Amniotic stem cell (primary cell): ENCODE data around the gene COL15A1.

Experiments used
- DNase-seq: peaks from one replicate; lab custom pipeline; 2025; lab: John Stamatoyannopoulos, UW

The COL15A1 gene

DNA sequence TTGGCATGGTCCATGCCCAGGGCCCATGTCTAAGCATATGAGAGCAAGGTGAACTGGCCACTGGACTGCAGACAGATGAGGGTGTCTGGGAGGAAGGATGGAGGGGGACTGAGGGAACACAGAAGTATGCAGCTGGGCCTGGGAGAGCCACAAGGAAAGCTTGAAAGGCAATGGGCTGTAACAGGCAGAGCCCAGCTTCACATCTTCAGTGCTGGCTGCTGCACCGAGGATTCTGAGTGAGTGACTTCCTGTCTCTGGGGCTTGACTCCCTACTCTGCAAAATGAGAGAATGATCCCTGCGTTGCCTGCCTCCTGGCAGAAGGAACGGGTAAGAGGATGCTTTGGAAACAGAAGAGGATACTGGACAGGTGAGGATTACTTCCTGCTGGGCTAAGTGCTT is 29.0 kb downstream of the COL15A1 start:
- no peak for DNase-seq

DNA sequence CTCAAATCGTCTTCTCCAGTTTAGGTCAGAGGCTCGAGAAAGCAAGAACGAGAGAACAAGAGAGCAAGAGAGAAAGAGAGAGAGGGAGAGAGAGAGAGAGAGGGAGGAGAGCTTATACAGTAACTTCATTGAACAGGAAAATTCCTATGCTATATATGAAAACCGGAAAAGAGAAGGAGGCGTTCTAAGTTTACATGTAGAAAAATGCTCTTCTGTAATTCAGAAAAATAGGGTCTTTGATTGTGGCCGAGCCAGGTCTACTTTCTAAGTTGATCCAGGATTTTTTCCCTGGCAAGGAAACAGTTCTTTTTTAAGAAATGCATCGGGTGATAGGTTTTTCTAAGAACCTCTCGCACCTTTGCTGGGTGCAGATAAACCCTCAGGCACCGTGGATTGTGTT is 29.5 kb downstream of the COL15A1 start:
- no peak for DNase-seq

DNA sequence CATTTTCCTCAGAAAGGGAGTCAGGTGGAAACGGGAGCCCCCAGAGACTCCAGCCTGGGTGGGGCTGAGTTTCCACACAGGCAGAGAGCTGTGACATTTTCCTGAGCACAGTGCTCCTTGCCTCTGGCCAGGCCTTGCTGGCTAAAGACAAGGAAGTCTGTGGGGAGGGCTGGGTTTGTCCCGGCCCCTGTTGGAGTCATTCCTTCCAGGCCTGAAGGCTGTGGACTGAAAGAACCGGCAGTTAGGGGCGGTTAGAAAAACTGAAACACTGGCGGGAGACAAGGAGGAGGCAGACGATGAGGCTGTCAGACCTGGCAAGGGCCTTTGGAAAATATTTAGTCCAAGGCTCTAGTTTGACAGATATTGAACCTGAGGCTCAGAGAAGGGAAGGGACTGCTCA is 29.9 kb downstream of the COL15A1 start:
- no peak for DNase-seq

DNA sequence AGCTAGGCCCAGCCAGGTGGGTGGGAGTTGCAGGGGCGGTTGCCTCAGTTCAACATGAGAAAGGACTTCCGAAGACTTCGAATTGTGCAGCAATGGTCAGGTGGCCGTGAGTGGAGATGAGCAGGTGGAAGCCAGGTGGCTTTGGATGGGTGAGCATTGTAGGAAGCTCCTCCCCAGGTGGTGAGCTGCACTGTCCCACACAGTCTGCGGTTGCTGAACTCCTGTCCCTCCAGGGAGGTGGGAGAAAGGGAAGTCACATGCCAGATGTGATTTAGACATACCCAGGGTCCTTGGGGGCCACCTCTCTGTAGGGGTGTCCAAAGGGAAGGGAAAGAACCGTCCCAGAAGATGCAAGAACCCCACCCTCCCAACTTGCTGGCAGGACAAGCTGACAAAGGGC is 30.4 kb downstream of the COL15A1 start:
- no peak for DNase-seq

DNA sequence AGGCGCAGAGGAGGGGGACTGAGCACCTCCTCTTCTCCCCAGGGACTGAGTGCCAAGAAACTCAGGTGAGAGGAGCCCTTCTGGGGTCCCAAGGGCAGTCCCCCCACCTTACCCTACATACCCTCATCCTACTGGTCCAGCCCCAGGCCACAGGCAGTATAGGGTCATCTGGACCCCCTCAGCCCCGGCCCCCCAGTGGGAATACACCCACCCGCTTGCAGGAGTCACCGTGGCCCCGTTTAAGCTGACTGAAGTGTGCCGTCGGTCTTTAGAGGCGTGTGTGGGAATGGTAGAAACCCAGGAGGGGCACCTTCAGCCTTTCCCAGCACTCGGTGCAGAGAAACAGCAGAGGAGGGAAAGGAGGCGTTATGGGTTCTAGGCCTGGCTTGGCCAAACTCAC is 30.8 kb downstream of the COL15A1 start:
- no peak for DNase-seq

DNA sequence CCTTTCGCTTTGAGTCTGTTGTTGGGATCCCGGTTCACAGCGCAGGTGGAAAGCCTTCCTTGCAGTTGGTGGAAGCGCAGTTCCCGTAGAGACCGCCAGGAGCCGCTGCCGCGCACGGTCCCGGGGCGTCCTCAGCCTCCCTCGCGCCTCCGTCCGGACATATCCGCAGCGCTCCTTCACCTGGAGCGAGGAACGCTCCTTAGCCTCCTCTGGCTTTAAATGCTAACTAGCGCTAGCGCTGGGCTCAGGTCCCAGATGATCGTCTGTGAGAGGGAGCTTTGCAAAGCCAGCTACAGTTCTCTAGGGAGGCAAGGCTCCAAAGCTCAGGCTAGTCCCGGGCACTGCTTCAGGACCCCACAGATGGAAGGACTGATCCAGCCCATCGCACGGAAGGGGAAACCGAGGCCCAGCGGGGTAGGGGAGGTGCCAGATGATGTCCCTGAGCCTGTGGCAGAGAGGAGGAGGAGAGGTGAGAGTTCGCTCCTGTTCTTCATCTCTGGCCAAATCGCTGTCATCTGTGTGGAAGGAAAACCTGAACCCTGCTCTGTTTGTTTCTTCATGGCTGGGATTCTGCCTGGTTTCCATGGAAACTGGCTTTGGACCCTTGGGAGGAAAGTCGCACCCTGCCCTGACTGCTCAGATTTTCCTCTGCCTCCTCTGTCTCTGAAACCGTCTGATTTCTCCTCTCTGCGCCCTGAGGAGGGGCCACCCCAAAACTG is 31.4 kb downstream of the COL15A1 start:
- peak; percentile 29 for DNase-seq

DNA sequence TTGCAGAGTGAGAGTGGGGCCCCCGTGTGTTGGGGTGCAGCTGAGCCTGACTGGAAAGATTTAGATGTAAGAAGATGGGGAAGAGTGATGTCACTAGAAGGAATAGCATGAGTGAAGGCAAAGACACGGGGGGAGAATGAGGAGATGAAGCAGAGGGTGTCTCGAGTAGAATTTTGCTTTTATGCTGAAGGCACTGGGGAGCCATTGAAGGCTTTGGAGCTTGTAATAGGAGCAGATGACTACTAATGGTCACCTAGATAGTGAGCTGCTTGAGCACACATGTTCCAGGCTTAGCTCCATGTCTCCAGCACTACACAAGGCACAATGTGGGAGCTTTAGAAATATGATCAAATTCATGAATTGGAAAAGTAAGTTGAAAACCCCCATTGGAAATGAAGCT is 32.1 kb downstream of the COL15A1 start:
- DNase-seq, result no peak

DNA sequence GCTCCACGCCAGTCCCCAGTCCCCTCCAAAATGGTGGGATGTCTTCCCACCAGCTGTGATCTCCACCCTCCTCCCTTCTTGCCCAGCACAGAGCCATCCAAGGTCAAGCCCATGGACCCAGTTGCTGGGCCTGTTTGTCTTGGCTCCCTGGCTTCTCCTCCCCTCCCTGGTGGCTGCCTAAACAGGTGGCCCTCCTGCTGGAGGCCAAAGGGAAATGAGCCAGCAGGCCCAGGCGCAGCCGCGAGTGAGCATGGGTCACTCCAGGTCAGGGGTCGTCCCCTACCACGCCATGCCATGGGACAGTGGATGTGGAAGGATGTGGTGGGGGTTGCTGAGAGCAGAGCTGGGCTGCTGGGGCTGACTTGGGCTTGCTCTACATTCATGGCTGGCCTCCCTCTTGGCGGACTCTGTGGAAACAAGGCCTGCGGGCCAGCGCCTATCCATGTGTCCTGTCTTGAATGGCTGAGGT is 33.6 kb downstream of the COL15A1 start:
- DNase-seq, result no peak

DNA sequence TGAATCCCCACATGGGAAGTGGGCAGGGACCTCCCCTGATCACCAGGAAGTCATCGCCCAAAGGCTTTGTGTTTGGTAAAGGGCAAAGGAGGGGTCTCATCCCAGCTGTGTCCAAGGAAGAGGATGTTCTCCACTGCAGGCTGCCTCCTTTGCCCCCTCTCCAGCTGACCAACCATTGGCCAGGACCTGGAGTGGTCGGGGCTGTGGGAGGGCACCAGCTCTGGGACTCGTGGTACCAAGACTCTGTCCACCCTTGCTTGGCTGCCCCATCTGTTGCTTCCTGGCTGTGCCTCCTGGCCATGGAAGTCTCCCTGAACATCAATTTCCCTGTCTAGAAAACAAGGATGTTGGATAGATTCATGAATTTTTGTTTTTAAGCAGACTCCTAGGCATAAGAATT is 34.1 kb downstream of the COL15A1 start:
- no peak for DNase-seq

DNA sequence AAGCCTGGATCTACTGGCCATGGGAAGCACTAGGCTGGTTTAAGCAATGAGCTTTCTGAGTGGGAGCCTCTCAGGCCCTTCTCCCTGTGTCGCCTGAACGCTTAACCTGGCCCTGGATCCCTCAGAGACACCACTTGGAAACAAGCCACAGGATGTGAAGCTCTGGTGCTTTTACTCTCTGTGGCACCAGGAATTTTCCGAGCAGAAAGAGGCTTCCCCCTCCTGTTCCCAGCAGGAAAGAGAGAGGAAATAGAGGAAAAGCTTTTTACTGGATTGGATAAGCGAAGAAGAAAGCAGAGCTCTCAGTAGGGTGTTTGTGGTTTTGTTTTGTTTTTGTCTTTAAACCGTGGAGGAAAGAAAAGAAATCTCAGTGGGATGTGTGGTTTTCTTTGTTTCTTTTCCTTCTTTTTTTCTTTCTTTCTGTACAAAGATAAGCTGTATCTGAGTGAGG is 34.5 kb downstream of the COL15A1 start:
- no peak for DNase-seq

DNA sequence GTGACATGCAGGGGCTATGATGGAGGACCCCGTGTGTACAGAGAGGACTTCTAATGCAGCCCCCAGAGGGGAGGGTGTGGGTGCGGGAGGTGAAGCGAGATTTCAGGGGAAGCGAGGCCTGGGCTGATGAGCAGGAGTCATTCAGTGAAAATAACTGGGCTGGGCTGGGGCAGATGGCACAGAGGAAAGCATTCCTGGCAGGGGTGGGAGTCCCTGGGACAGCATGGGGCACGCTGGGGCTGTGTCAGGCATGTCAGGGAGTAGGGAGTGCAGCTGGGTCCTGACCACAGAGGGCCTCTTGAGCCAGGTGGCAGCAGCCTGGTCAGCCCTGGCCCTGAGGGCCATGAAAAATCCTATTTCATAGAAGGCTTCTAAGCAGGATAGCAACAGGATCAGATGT is 36.6 kb downstream of the COL15A1 start:
- no peak for DNase-seq

DNA sequence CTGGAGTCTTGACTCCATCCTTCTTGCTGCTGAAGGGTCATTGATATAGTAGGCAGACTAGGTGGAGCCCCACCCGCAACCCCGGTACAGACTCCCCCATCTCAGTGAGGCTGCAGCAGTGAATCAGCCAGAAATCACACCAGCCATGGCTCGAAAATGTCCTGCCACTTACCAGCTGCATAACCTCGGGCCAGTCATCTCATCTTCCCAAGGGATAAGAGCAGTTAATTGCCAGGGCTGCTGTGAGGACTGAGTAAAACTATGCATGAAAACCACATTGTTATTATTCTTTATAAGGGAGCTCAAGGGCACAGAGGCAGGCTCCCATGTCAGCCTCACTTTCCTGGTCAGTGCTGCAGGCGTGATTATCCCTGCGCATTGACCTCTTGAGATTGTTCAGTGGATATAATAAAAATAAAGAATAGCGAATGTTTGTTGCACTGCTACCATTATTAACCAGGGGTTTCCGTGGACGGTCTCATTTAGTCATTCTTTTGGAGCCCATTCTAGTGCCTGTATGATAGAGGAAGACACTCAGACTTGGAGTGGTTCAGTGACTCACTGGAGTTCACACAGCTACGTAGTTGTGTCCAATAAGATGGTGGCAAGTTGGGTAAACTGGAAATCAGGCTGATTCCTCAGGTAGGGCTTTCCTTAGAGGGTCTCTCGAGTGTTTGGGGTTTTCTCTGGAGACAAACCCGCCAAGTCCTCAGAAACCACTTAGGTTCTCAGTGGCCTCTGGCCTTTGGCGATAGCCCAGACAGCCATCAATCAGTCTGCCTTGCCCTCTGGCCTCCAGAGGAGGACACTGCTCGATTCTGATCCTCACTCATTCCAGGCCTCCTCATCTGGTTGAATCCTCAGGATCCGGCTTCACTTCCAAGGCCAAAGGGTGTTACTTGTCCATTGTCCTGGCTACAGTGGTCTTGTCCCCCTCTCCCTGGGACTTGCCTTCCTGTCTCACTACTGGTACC is 39.9 kb downstream of the COL15A1 start:
- DNase-seq, result peak; percentile 39

DNA sequence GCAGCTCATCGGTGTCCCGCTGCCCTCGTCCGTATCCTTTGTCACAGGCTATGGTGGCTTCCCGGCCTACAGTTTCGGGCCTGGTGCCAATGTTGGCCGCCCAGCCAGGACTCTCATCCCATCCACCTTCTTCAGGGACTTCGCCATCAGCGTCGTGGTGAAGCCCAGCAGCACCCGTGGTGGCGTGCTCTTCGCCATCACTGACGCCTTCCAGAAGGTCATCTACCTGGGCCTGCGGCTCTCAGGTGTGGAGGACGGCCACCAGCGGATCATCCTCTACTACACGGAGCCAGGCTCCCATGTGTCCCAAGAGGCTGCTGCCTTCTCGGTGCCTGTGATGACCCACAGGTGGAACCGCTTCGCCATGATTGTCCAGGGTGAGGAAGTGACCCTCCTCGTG is 41.9 kb downstream of the COL15A1 start:
- DNase-seq, result no peak

DNA sequence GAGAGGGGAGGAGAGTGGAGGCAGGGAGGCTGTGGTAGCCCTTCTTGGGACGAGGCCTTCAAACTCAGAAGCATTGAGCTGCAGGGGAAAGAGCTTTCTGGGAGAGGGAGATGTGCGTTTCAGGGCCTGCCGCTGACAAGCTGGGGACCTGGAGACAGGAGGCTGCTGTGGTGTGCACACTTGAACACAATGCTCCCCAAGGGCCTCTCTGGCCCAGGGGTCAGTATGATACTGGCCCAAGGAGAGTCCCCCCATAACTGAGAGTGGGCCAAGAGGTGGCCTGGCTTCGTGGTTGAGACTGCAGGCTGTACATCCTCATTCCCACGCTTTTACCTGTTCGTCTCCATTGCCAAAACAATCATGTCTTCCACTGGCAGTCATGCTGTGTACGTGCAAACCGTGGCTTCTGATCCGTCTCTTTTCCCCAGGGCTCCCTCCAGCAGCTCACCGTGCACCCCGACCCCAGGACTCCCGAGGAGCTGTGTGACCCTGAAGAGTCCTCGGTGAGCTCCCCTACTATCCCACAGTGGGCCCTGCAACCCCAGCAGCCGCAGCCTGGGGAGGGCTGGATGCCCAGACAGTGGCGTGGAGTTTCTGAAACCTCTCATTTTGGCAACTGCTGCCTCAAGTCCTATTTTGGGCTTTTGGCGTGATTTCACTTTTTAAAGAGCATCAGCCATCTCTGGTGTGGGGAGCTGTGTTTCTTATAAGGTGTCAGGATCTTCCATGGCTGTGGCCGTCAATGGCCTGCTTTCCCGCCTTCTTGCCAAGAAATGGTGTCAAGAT is 43.4 kb downstream of the COL15A1 start:
- no peak for DNase-seq

DNA sequence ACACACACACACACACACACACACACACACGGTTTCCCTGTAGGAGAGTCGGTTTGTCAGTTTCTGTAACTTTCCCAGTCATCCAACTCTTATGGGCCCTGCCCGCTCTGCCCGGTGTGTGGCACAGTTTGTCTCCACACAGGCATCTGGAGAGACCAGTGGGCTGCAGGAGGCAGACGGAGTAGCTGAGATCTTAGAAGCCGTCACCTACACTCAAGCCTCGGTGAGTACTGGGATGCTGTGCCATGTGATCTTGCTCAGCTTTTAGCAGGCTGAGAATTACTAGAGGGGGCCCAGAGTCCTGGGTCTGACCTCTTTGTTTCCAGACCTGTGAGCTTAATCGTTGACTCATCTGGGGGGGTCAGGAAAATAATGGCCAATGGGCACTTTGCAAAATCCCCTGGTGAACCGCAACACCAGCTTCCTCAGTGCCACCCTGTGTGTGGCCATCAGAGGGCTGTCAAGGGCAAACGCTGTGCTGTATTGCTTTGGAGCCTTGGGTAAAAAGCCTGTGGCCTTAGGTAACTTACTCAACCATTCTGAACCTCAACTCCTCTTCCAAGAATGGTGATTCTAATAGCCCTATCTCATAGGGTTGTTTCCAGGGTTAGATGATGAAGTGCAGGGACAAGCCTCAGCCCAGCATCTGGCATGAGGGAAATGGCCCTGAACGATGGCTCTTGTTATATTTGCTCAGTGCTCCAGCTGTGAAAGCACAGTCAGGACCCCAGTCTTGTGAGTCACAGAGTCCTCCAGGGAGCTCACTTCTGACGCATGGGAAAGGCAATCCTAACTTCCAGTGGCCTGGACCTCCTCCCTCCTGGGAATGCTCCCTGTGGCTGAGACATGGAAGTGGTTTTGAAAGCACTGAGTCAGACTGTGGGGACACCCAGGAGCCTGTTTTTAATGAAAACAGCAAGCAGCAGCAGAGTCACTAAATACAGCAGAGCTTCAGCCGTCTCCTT is 45.6 kb downstream of the COL15A1 start:
- peak; percentile 90 for DNase-seq

DNA sequence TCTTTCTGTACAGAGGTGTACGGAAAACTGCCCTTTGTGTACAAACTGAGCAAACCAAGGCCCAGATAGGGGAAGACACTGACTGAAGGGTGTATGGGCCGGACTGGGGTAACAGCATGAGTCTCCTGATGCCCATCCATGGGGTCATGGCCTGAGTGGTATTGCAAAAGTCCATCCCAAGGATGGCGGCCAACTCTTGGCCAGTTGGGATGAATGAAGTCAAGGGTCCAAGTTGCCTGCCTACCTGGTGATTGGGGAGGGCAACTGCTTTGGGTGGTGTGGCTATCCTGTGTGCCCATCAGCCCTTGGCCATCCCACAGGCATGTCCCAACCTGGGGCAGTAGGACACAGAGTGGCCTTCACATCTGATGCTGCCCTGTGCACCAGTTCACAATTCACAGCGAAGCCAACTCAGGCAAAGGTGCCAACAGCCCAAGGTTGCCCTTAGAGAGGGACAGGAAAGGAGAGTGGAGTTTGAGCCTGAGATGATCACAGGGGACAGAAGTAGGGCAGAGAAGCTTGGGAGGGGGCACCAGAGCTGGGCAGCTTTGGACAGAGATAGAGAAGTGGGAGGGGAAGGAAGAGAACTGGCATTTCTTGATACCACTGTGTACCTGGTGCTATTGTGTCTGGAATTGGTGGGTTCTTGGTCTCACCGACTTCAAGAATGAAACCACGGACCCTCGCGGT is 46.6 kb downstream of the COL15A1 start:
- no peak for DNase-seq

DNA sequence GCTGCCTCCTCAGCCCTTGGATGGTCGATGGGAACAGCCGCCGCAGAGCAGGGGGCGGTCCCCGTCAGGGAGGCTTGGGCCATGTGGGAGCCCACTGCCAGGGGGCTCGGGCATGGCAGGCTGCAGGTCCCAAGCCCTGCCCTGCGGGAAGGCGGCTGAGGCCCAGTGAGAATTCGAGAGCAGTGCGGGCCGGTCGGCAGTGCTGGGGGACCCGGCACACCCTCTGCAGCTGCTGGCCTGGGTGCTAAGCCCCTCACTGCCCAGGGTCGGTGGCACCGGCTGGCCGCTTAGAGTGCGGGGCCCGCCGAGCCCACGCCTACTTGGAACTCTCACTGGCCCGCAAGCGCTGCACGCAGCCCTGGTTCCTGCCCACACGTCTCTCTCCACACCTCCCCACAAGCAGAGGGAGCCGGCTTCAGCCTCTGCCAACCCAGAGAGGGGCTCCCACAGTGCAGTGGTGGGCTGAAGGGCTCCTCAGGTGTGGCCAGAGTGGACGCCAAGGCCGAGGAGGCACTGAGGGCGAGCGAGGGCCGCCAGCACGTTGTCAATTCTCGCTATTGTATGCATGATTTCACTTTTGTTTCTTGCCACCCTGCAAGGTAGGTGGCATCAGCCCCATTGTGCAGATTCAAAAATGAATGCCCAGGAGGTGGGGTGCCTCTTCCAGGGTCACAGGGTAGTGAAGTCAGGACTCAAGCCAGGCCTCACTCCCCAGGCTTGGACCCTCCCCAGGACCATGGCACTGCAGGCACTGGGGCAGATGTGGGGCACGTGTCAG is 48.6 kb downstream of the COL15A1 start:
- no peak for DNase-seq

DNA sequence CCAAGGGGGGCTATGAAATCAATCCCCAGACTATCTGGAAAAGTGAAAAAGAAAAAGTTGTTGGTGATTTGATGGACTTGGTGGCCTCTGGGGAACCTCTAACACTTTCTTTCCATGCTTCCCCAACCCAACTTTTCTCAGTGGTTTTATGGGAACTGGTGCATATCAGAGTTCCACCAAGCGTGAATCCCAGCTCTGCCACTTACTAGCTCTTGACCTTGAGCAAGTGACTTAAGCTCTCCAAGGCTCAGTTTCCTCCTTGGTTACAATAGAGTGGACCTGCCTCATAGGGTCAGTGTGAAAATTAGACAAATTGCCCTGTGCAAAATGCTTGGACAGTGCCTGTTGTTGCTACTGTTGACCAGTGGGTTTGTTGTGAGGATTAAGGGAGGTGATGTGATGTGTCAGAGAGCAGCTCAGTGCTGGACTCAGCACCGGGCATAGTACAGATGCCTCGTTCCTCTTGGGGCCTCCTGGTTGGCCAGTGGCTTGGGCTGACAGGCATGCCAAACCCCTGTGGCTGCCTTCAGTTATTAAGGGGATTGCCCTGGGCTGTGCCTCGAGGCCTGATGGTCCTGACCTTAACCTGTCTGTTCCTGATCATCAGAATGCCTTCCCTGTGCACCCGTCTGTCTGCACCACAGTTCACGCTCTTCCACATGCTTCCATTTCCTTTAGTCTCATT is 49.3 kb downstream of the COL15A1 start:
- DNase-seq, result no peak

DNA sequence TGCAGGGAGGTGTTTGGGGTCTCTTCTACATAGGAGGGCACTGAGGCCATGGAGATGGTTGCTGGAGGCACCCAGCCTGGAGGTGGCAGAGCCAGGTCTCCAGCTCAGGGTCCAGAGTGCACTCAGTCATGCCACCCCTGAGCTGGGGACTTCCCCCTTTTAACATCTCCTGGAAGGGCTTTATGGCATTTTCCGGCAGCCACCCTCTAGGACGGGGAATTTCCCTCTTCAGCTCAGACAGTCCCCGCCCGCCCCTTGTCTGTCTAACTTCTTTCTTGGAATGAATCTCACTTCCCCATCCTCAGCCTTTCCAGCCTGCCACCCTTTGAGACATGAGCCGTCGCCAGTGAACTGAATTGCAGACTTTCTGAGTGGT is 49.9 kb downstream of the COL15A1 start:
- no peak for DNase-seq
